ENCODE measurements around the gene STUM. TPM values are rescaled to one million over a fixed set of nuclear protein-coding genes. Genes with fewer than 3 reads are reported as not detected.

The STUM gene
- polyA plus RNA-seq, 1 experiment: not detected

- ChIA-PET POLR2A (no interaction called here), CTCF (interaction anchor here (1.8 kb wide), 1 partner anchor 33 kb away, joined by 5 read pairs; no protein-coding TSS in a partner anchor)
- TF ChIP-seq CTCF (IDR thresholded peaks at IDR 0.05; ENCODE audit: insufficient read depth, low read depth, low read length): no peak
- no peaks in the 10 kb centered on the region for H3K36me3 ChIP-seq (ENCODE audit: control insufficient read depth, insufficient read depth, low read length)
- peaks cover 2% of the 10 kb centered on the region; the same call in 1 of the 2 replicates for H3K27me3 ChIP-seq (ENCODE audit: control insufficient read depth, insufficient read depth, low read length)
- no peak overlapping the region for H3K4me3 ChIP-seq (ENCODE audit: low read depth, low read length)
- DNase-seq (ENCODE audit: low read depth): no peak
Measured at GRCh38 chr1:226575739-226576378, 27.3 kb downstream of the STUM start.

DNA sequence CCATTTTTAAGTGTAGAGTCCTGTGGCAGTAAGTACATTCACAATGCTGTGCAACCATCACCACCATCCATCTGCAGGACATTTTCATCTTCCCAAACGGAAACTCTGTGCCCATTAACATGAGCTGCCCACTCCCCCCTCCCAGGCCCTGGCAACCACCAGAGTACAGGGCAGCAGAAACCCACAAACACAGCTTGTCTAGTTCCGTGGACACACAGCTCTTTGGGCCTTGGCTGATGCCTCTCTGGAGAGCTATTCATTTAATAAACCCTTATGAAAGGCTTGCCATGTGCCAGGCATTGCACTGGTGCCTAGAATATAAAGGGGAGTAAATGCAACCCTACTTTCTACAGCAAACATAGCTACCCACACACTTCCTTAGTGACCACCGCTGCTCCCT lies 28.0 kb downstream of the STUM start:
- TF ChIP-seq CTCF (IDR thresholded peaks at IDR 0.05; ENCODE audit: insufficient read depth, low read depth, low read length): no peak
- Histone ChIP-seq H3K36me3 (ENCODE audit: control insufficient read depth, insufficient read depth, low read length) (no peaks in the 10 kb centered on the region), H3K27me3 (ENCODE audit: control insufficient read depth, insufficient read depth, low read length) (peaks cover 3% of the 10 kb centered on the region; the same call in 1 of the 2 replicates), H3K4me3 (ENCODE audit: low read depth, low read length) (no peak overlapping the region)
- DNase-seq (ENCODE audit: low read depth): no peak
- CTCF ChIA-PET: interaction anchor here (0.5 to 1.8 kb wide), 3 partner anchors 13 to 172 kb away, joined by 3 to 5 read pairs (median 3); no protein-coding TSS in a partner anchor
- POLR2A ChIA-PET: no interaction called here

- ChIA-PET CTCF (interaction anchor here (0.5 to 1.8 kb wide), 2 partner anchors 12 to 31 kb away, joined by 3 to 5 read pairs; no protein-coding TSS in a partner anchor), POLR2A (no interaction called here)
- H3K4me3 ChIP-seq (ENCODE audit: low read depth, low read length): no peak overlapping the region
- no peak for DNase-seq (ENCODE audit: low read depth)
- TF ChIP-seq CTCF (IDR thresholded peaks at IDR 0.05; ENCODE audit: insufficient read depth, low read depth, low read length): no peak
- H3K36me3 ChIP-seq (ENCODE audit: control insufficient read depth, insufficient read depth, low read length): no peaks in the 10 kb centered on the region
- H3K27me3 ChIP-seq (ENCODE audit: control insufficient read depth, insufficient read depth, low read length): peaks cover 3% of the 10 kb centered on the region; the same call in 1 of the 2 replicates
Measured at GRCh38 chr1:226577401-226578180, 29.0 kb downstream of the STUM start.

GRCh38 chr1:226578946-226579578 lies 30.5 kb downstream of the STUM start:
- Histone ChIP-seq H3K27me3 (ENCODE audit: control insufficient read depth, insufficient read depth, low read length) (peaks cover 3% of the 10 kb centered on the region; the same call in 1 of the 2 replicates), H3K36me3 (ENCODE audit: control insufficient read depth, insufficient read depth, low read length) (no peaks in the 10 kb centered on the region), H3K4me3 (ENCODE audit: low read depth, low read length) (no peak overlapping the region)
- ChIA-PET POLR2A (no interaction called here), CTCF (no interaction called here)
- no peak for DNase-seq (ENCODE audit: low read depth)
- TF ChIP-seq CTCF (IDR thresholded peaks at IDR 0.05; ENCODE audit: insufficient read depth, low read depth, low read length): no peak

- Histone ChIP-seq H3K36me3 (ENCODE audit: control insufficient read depth, insufficient read depth, low read length) (no peaks in the 10 kb centered on the region), H3K27me3 (ENCODE audit: control insufficient read depth, insufficient read depth, low read length) (peaks cover 3% of the 10 kb centered on the region), H3K4me3 (ENCODE audit: low read depth, low read length) (no peak overlapping the region)
- no peak for DNase-seq (ENCODE audit: low read depth)
- POLR2A ChIA-PET: no interaction called here
- no peak for TF ChIP-seq CTCF (IDR thresholded peaks at IDR 0.05; ENCODE audit: insufficient read depth, low read depth, low read length)
- CTCF ChIA-PET: interaction anchor here (1.5 kb wide), 1 partner anchor 10 kb away, joined by 4 read pairs; no protein-coding TSS in a partner anchor
Measured at GRCh38 chr1:226579781-226580323, 31.3 kb downstream of the STUM start.

All from BJ (cell line).